H9 (cell line): Measurements from ENCODE around the gene ZNF770. TPM values are rescaled to one million over a fixed set of nuclear protein-coding genes. Genes with fewer than 3 reads are reported as not detected.

Experiments used
- DNase-seq: peaks from one replicate; pipeline ENCODE4 v3.0.0-alpha.2; 2017
- H2AFZ ChIP-seq: one replicate; pipeline ENCODE4 v1.6.1; 2013; ENCODE audit warnings: mild to moderate bottlenecking, low read length, control low read depth, moderate library complexity
- H2AK5ac ChIP-seq: 2 replicates; pipeline ENCODE4 v1.6.1; 2013; ENCODE audit warnings: low read length, control low read depth, mixed read lengths; ENCODE audit not compliant: insufficient read length
- H2BK120ac ChIP-seq: one replicate; pipeline ENCODE4 v1.6.1; 2013; ENCODE audit warnings: low read depth, mild to moderate bottlenecking, low read length, control low read depth, inconsistent platforms; ENCODE audit not compliant: poor library complexity, severe bottlenecking
- H2BK12ac ChIP-seq: 2 replicates; pipeline ENCODE4 v1.6.1; 2013; ENCODE audit warnings: low read length, control low read depth, mixed read lengths, low read depth; ENCODE audit not compliant: insufficient read length
- H2BK15ac ChIP-seq: 2 replicates; pipeline ENCODE4 v1.6.1; 2013; ENCODE audit warnings: low read depth, low read length, control low read depth
- H2BK20ac ChIP-seq: one replicate; pipeline ENCODE4 v1.6.1; 2013; ENCODE audit warnings: low read depth, mild to moderate bottlenecking, low read length, control low read depth, inconsistent platforms; ENCODE audit not compliant: poor library complexity, severe bottlenecking
- H2BK5ac ChIP-seq: 2 replicates; pipeline ENCODE4 v1.6.1; 2013; ENCODE audit warnings: low read length, control low read depth, mixed read lengths; ENCODE audit not compliant: insufficient read length
- H3K14ac ChIP-seq: 2 replicates; pipeline ENCODE4 v1.6.1; 2013; ENCODE audit warnings: low read length, control low read depth; ENCODE audit not compliant: insufficient read depth
- H3K18ac ChIP-seq: 2 replicates; pipeline ENCODE4 v1.6.1; 2013; ENCODE audit warnings: low read depth, mild to moderate bottlenecking, mixed read lengths, low read length, control low read depth; ENCODE audit not compliant: insufficient read length
- H3K23ac ChIP-seq: 2 replicates; pipeline ENCODE4 v1.6.1; 2013; ENCODE audit warnings: low read length, control low read depth, mixed read lengths, low read depth; ENCODE audit not compliant: insufficient read length
- H3K23me2 ChIP-seq: 2 replicates; pipeline ENCODE4 v1.6.1; 2013; ENCODE audit warnings: low read depth, mild to moderate bottlenecking, mixed read lengths, low read length, control low read depth; ENCODE audit not compliant: insufficient read length, poor library complexity, severe bottlenecking
- H3K27ac ChIP-seq: 2 replicates; pipeline ENCODE4 v1.5.1; 2013; ENCODE audit warnings: low read length, control low read depth, mixed read lengths, low read depth; ENCODE audit not compliant: insufficient read length
- H3K27me3 ChIP-seq: 2 replicates; pipeline ENCODE4 v1.6.1; 2013; ENCODE audit warnings: low read length, control low read depth, inconsistent platforms; ENCODE audit not compliant: insufficient read depth
- H3K4ac ChIP-seq: 2 replicates; pipeline ENCODE4 v1.6.1; 2013; ENCODE audit warnings: low read depth, mild to moderate bottlenecking, control low read depth, inconsistent platforms, low read length, moderate library complexity
- H3K4me1 ChIP-seq: 2 replicates; pipeline ENCODE4 v1.6.1; 2013; ENCODE audit warnings: low read length, control low read depth, inconsistent platforms; ENCODE audit not compliant: insufficient read depth
- H3K4me2 ChIP-seq: 2 replicates; pipeline ENCODE4 v1.6.1; 2013; ENCODE audit warnings: low read length, control low read depth, mixed read lengths; ENCODE audit not compliant: insufficient read length, insufficient read depth
- H3K56ac ChIP-seq: 2 replicates; pipeline ENCODE4 v1.6.1; 2013; ENCODE audit warnings: low read depth, mild to moderate bottlenecking, mixed read lengths, low read length, control low read depth; ENCODE audit not compliant: insufficient read length
- H3K79me1 ChIP-seq: 2 replicates; pipeline ENCODE4 v1.6.1; 2013; ENCODE audit warnings: low read depth, mild to moderate bottlenecking, moderate library complexity, low read length, control low read depth, inconsistent platforms; ENCODE audit not compliant: insufficient read depth, poor library complexity, severe bottlenecking
- H3K79me2 ChIP-seq: 2 replicates; pipeline ENCODE4 v1.6.1; 2013; ENCODE audit warnings: low read length, control low read depth, inconsistent platforms; ENCODE audit not compliant: insufficient read depth
- H3K9ac ChIP-seq: 2 replicates; pipeline ENCODE4 v1.6.1; 2013; ENCODE audit warnings: low read length, control low read depth, mixed read lengths; ENCODE audit not compliant: insufficient read length; ENCODE audit errors: extremely low read depth
- H3K9me3 ChIP-seq: one replicate; pipeline ENCODE4 v1.6.1; 2013; ENCODE audit warnings: low read depth, low read length, inconsistent platforms; ENCODE audit not compliant: control insufficient read depth
- H3T11ph ChIP-seq: one replicate; pipeline ENCODE4 v1.6.1; 2013; ENCODE audit warnings: mild to moderate bottlenecking, low read length, control low read depth, inconsistent platforms
- H4K20me1 ChIP-seq: one replicate; pipeline ENCODE4 v1.6.1; 2013; ENCODE audit not compliant: control insufficient read depth, insufficient read length, insufficient read depth
- H4K5ac ChIP-seq: 2 replicates; pipeline ENCODE4 v1.6.1; 2013; ENCODE audit warnings: low read depth, mild to moderate bottlenecking, mixed read lengths, low read length, control low read depth; ENCODE audit not compliant: insufficient read length
- H4K8ac ChIP-seq: replicated peaks from 2 replicates; pipeline ENCODE4 v1.6.1; 2013; ENCODE audit warnings: low read length, control low read depth, mixed read lengths, low read depth; ENCODE audit not compliant: insufficient read length
- H4K91ac ChIP-seq: 2 replicates; pipeline ENCODE4 v1.6.1; 2013; ENCODE audit warnings: low read depth, mild to moderate bottlenecking, moderate library complexity, mixed read lengths, low read length, control low read depth; ENCODE audit not compliant: insufficient read length
- H3K27ac Mint-ChIP-seq, 3 experiments: 2 replicates in 2 of 3; 3 replicates in 1 of 3; pipeline ENCODE4 v1.8.0; 2020 to 2021; ENCODE audit warnings: mixed read lengths in 3 of 3, mild to moderate bottlenecking in 1 of 3, moderate library complexity in 1 of 3
- H3K27me3 Mint-ChIP-seq: 2 replicates; pipeline ENCODE4 v1.8.0; 2021; ENCODE audit warnings: low read depth, mild to moderate bottlenecking, moderate library complexity, mixed read lengths
- H3K36me3 Mint-ChIP-seq, 3 experiments: 2 replicates in 2 of 3; 3 replicates in 1 of 3; pipeline ENCODE4 v1.8.0; 2020 to 2021; ENCODE audit warnings: low read depth in 3 of 3, mixed read lengths in 3 of 3; ENCODE audit not compliant: insufficient read depth in 1 of 3
- H3K4me1 Mint-ChIP-seq, 2 experiments: 2 replicates each; pipeline ENCODE4 v1.8.0; 2020; ENCODE audit warnings: mixed read lengths in 2 of 2
- H3K4me3 Mint-ChIP-seq, 2 experiments: 2 replicates in 1 of 2; 3 replicates in 1 of 2; pipeline ENCODE4 v1.8.0; 2020 to 2021; ENCODE audit warnings: mild to moderate bottlenecking in 2 of 2, mixed read lengths in 2 of 2, moderate library complexity in 1 of 2
- H3K9me3 Mint-ChIP-seq, 2 experiments: 2 replicates in 1 of 2; 3 replicates in 1 of 2; pipeline ENCODE4 v1.8.0; 2020; ENCODE audit warnings: mild to moderate bottlenecking in 2 of 2, mixed read lengths in 2 of 2, moderate library complexity in 1 of 2
- CTCF ChIP-seq: fragments of 200-600 bp; sonication (generic); conservative IDR thresholded peaks from 3 replicates; pipeline ENCODE4 v1.8.0; 2021; ENCODE audit warnings: antibody characterized with exemption, mild to moderate bottlenecking
- WGBS: extraction: QIAGEN DNeasy Blood & Tissue Kit; methylation state at CpG from one replicate; pipeline ENCODE4 v1.1.7; 2013; ENCODE audit warnings: missing lambda C conversion rate, low lambda C conversion rate, mixed read lengths; ENCODE audit not compliant: insufficient read length; ENCODE audit errors: extremely low coverage; 5-methylcytosine and 5-hydroxymethylcytosine counted together
- total RNA-seq: library from RNA; stranded (reverse); gene quantifications from 2 replicates; pipeline ENCODE4 v1.2.1, GENCODE V29; 2021

The ZNF770 gene
- total RNA-seq, 1 experiment from 2014 or later = 111 TPM

DNA sequence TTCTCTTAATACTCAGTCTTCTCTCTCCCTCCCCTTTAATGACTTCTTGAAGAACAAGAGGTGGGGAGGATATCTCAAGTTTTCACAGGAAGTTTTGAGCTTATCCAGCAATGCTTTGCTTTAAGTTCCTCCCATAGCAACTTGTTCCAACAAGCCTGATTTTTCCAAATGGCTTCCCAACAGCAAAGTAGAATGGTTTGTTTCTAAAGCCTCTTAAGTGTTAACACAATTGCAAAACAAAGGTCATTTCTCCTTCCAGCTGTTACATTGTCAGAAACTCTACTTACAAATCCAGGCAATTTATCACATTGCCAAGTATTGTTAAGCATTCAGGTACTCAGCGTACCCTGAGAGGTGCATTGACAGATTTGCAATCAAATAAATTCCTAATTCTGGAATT lies 6.8 kb upstream of the ZNF770 start:
- Histone ChIP-seq H3K18ac (no peak overlapping the region), H4K8ac (no peak overlapping the region), H3K27ac (no peak overlapping the region), H3K4ac (no peak overlapping the region), H3K9me3 (no peaks in the 10 kb centered on the region), H2BK120ac (no peak overlapping the region), H2AK5ac (no peak overlapping the region), H3K9ac (no peak overlapping the region), H3K79me2 (no peaks in the 10 kb centered on the region), H4K91ac (no peak overlapping the region), H3K23ac (no peak overlapping the region), H2BK15ac (no peak overlapping the region), H2BK5ac (no peak overlapping the region), H3K4me2 (no peak overlapping the region), H3K4me1 (peaks cover 3% of the 10 kb centered on the region; the same call in 1 of the 2 replicates), H3K14ac (no peak overlapping the region), H3K56ac (no peak overlapping the region), H3T11ph (no peak overlapping the region), H2BK12ac (no peak overlapping the region), H4K5ac (no peak overlapping the region), H2AFZ (no peak overlapping the region), H2BK20ac (no peak overlapping the region), H4K20me1 (no peaks in the 10 kb centered on the region), H3K27me3 (no peaks in the 10 kb centered on the region), H3K79me1 (no peaks in the 10 kb centered on the region), H3K23me2 (no peaks in the 10 kb centered on the region)
- Mint-ChIP-seq H3K4me1 (peaks cover 40 to 42% of the 10 kb centered on the region in 2 experiments), H3K9me3 (no peaks in the 10 kb centered on the region), H3K36me3 (no peaks in the 10 kb centered on the region), H3K27ac (peak overlapping the region; percentile 76 to 95 (median 92)), H3K27me3 (no peaks in the 10 kb centered on the region; the same call in 1 of the 2 replicates), H3K4me3 (no peak overlapping the region; a peak in 2 of 5 replicates)
- TF ChIP-seq CTCF = no peak
- WGBS = no CpG with 5 or more reads among the region's 1 CpG
- no peak for DNase-seq
